Type B pancreatic cell (in vitro differentiated cells): ENCODE results near the gene BEGAIN. TPM values are rescaled to one million over a fixed set of nuclear protein-coding genes. Genes with fewer than 3 reads are reported as not detected.

Experiments used
- DNase-seq: peaks from one replicate; pipeline ENCODE4 v3.0.0; 2021; ENCODE audit warnings: mixed read lengths; ENCODE audit not compliant: unreplicated experiment; ENCODE audit errors: extremely low spot score
- H3K27ac Mint-ChIP-seq: 2 replicates; pipeline ENCODE4 v1.8.0; 2021; ENCODE audit warnings: mild to moderate bottlenecking, mixed read lengths
- H3K27me3 Mint-ChIP-seq: 2 replicates; pipeline ENCODE4 v1.8.0; 2021; ENCODE audit warnings: mixed read lengths
- H3K36me3 Mint-ChIP-seq: 2 replicates; pipeline ENCODE4 v1.8.0; 2021; ENCODE audit warnings: mixed read lengths
- H3K4me1 Mint-ChIP-seq: one replicate; pipeline ENCODE4 v1.8.0; 2021; ENCODE audit warnings: mixed read lengths; ENCODE audit not compliant: unreplicated experiment
- H3K4me3 Mint-ChIP-seq: 2 replicates; pipeline ENCODE4 v1.8.0; 2021; ENCODE audit warnings: mild to moderate bottlenecking, mixed read lengths
- H3K9me3 Mint-ChIP-seq: 2 replicates; pipeline ENCODE4 v1.8.0; 2021; ENCODE audit warnings: mixed read lengths
- total RNA-seq: library from RNA; stranded (reverse); gene quantifications from 2 replicates; pipeline ENCODE4 v1.2.1, GENCODE V29; 2021; ENCODE audit warnings: low replicate concordance
- TF ChIP-seq, protein P1 (sequence below): fragments of 200-600 bp; sonication (generic); conservative IDR thresholded peaks from 2 replicates; pipeline ENCODE4 v1.5.0; 2021; ENCODE audit warnings: antibody characterized with exemption, mild to moderate bottlenecking

The BEGAIN gene
- total RNA-seq, 1 donor from 2014 or later = 1.9 TPM

DNA sequence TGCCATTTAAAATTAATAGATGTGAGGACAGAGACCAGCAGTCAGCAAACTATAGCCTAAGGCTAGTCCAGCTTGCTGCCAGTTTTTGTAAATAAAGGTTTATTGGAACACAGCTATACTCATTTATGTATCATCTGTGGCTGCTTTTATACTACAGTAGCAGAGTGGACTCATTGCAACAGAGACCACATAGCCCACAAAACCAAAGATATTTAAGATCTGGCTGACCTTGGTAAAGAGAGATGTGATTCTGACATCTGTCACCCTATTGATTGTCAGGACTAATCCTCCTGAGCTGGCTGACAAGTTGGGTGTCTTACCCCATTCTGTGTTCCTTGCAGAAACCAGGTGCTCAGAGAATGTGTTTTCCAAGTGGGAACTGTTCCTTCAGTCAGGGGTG lies 99.9 kb downstream of the BEGAIN start:
- no peak overlapping the region for H3K4me3 Mint-ChIP-seq

More for the DNA sequence above, 99.9 kb downstream of the BEGAIN start:
- H3K4me1 Mint-ChIP-seq = peaks cover 6% of the 10 kb centered on the region
- DNase-seq = no peak
- H3K36me3 Mint-ChIP-seq = peaks cover 8% of the 10 kb centered on the region
- no peak overlapping the region for H3K27ac Mint-ChIP-seq
- TF ChIP-seq, protein P1, sequence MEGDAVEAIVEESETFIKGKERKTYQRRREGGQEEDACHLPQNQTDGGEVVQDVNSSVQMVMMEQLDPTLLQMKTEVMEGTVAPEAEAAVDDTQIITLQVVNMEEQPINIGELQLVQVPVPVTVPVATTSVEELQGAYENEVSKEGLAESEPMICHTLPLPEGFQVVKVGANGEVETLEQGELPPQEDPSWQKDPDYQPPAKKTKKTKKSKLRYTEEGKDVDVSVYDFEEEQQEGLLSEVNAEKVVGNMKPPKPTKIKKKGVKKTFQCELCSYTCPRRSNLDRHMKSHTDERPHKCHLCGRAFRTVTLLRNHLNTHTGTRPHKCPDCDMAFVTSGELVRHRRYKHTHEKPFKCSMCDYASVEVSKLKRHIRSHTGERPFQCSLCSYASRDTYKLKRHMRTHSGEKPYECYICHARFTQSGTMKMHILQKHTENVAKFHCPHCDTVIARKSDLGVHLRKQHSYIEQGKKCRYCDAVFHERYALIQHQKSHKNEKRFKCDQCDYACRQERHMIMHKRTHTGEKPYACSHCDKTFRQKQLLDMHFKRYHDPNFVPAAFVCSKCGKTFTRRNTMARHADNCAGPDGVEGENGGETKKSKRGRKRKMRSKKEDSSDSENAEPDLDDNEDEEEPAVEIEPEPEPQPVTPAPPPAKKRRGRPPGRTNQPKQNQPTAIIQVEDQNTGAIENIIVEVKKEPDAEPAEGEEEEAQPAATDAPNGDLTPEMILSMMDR = no peak
- no peaks in the 10 kb centered on the region for H3K27me3 Mint-ChIP-seq
- H3K9me3 Mint-ChIP-seq = no peaks in the 10 kb centered on the region

Other genes starting within 250 kb of the BEGAIN start
- 9.6 and 11.3 TPM in 2 replicates for gene WDR25, start 210.9 kb downstream of the BEGAIN start, total RNA-seq
- 149 and 405 TPM in 2 replicates for gene DLK1, start 139.5 kb upstream of the BEGAIN start, total RNA-seq
- 0.68 and 0.74 TPM in 2 replicates for gene MEG3, start 238.7 kb upstream of the BEGAIN start, total RNA-seq